Measurements from ENCODE around the gene PRKCA. TPM values are rescaled to one million over a fixed set of nuclear protein-coding genes. Genes with fewer than 3 reads are reported as not detected.

Gene PRKCA
- total RNA-seq, 4 donors from 2014 or later, result 24.5 to 61.9 (median 40.8) TPM

DNA sequence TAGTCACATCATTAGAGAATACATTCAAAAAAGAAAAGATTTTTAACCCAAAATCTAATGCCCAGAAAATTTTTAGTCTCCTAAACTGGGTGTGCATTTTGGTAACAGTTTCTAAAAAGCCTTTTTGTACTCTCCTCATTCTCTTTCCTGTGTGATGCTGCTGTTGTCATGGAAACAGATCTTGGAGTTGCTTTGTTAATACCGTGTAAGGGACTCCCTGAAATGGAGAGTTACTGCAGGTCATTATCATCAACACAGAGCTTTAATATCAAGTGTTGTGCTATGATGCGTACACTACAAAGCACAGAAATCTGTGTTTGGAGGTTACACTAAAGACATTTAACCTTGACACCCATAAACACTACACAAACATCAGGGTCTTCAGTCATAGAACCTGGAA lies 216.3 kb downstream of the PRKCA start:
- Histone ChIP-seq H3K9me3 (no peaks in the 10 kb centered on the region), H3K27ac (replicated peaks in 1 of 4) (no peak overlapping the region), H3K27me3 (no peaks in the 10 kb centered on the region), H3K4me1 (peaks cover 17 to 66% (median 54%) of the 10 kb centered on the region in 4 donors), H3K36me3 (peaks cover 0 to 5% (median 0%) of the 10 kb centered on the region in 4 donors), H3K4me3 (no peak overlapping the region)
- 61% methylated on average over 2 of the region's 2 CpGs for WGBS
- intact Hi-C loops (cut with DNase I), result no loop called here
- no peak for DNase-seq (ENCODE audit: extremely low spot score)
- TF ChIP-seq EP300 (IDR thresholded peaks at IDR 0.05), result no peak
- no peak for TF ChIP-seq POLR2A (IDR thresholded peaks at IDR 0.05; ENCODE audit: low read depth)
- no peak for TF ChIP-seq POLR2AphosphoS5 (IDR thresholded peaks at IDR 0.05)
- no peak for TF ChIP-seq CTCF (IDR thresholded peaks at IDR 0.05)

- 93% methylated on average over 3 of the region's 3 CpGs for WGBS
These were observed 216.7 kb downstream of the PRKCA start for GRCh38 chr17:66519154-66519553.

DNA sequence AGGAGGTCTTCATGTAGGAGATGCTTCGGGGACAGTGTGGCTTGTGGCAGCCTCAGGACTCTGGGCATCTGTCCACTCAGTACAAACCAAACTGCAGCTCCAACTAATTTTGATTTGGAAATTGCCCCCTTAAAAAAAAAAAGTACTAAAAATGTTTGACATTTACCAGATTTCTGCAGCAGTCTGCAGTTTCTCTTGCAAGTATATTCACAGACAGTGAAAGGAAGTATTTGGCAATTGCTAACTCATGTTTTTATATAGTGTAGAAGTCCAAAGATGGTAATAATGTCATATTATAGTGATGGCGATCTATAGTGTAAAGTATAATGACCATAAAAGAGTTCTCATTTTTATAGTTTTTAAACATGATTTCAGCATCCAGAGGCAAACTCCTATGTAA lies 218.6 kb downstream of the PRKCA start:
- Histone ChIP-seq H3K36me3 (no peaks in the 10 kb centered on the region), H3K27ac (replicated peaks in 1 of 4) (peak overlapping the region; percentile 48 to 74 (median 60)), H3K4me1 (peaks cover 29 to 90% (median 77%) of the 10 kb centered on the region in 4 donors), H3K27me3 (no peaks in the 10 kb centered on the region), H3K9me3 (no peaks in the 10 kb centered on the region), H3K4me3 (no peak overlapping the region)
- no peak for TF ChIP-seq POLR2A (IDR thresholded peaks at IDR 0.05; ENCODE audit: low read depth)
- TF ChIP-seq CTCF (IDR thresholded peaks at IDR 0.05), result no peak
- TF ChIP-seq POLR2AphosphoS5 (IDR thresholded peaks at IDR 0.05), result no peak
- TF ChIP-seq EP300 (IDR thresholded peaks at IDR 0.05), result no peak
- 61% methylated on average over 2 of the region's 2 CpGs for WGBS
- intact Hi-C loops (cut with DNase I), result no loop called here
- no peak for DNase-seq (ENCODE audit: extremely low spot score)

More at GRCh38 chr17:66519154-66519553, 216.7 kb downstream of the PRKCA start:
- intact Hi-C loops (cut with DNase I), result no loop called here
- no peak for DNase-seq (ENCODE audit: extremely low spot score)
- Histone ChIP-seq H3K27me3 (no peaks in the 10 kb centered on the region), H3K36me3 (peaks cover 0 to 4% (median 0%) of the 10 kb centered on the region in 4 donors), H3K4me1 (peaks cover 22 to 71% (median 59%) of the 10 kb centered on the region in 4 donors), H3K27ac (replicated peaks in 1 of 4) (peak overlapping the region in 1 of 4 donors; percentile 2), H3K4me3 (no peak overlapping the region), H3K9me3 (no peaks in the 10 kb centered on the region)
- TF ChIP-seq EP300 (IDR thresholded peaks at IDR 0.05), result no peak
- no peak for TF ChIP-seq POLR2AphosphoS5 (IDR thresholded peaks at IDR 0.05)
- no peak for TF ChIP-seq POLR2A (IDR thresholded peaks at IDR 0.05; ENCODE audit: low read depth)
- TF ChIP-seq CTCF (IDR thresholded peaks at IDR 0.05), result no peak

DNA sequence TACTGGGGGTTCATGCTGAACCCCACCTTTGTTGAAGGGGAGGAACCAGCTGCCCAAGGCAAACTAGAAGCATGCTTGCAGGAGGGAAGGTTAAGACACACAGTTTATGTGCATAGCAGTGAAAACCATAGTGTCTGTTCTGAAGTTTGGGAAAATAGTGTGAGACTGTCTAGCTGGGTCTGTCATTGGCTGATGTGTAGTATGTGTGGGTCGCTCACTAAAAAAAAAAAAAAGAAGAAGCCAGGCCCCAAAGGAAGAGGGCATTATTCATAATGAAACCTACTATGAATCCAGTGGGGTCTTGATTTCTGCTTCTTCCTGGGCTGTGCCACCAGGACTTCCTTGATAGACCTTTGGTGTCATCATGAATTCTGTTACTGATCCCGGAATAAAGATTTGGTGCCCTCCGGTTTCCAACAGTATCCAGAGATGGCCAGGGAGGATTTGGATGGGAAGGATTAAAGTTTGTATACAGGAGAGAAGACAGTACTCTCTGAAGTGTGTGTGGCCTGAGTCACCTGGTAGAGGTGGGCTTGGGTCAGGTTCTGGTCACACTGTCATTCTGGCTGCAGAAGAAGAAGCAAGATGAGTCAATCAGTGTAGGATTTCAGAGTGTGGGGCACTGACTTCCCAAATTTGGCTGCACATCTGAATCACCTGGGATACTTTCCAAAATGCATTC lies 220.3 kb downstream of the PRKCA start:
- TF ChIP-seq EP300 (IDR thresholded peaks at IDR 0.05) (no peak), POLR2A (IDR thresholded peaks at IDR 0.05; ENCODE audit: low read depth) (no peak), POLR2AphosphoS5 (IDR thresholded peaks at IDR 0.05) (no peak), CTCF (IDR thresholded peaks at IDR 0.05) (no peak)
- H3K4me3 ChIP-seq, result no peak overlapping the region
- H3K27me3 ChIP-seq, result no peaks in the 10 kb centered on the region
- H3K27ac ChIP-seq (replicated peaks in 1 of 4), result peak overlapping the region; percentile 54 to 74 (median 64)
- no peaks in the 10 kb centered on the region for H3K36me3 ChIP-seq
- WGBS, result 86% methylated on average over 3 of the region's 3 CpGs
- no peaks in the 10 kb centered on the region for H3K9me3 ChIP-seq
- no peak for DNase-seq (ENCODE audit: extremely low spot score)
- intact Hi-C loops (cut with DNase I), result no loop called here
- H3K4me1 ChIP-seq, result peaks cover 24 to 90% (median 77%) of the 10 kb centered on the region in 4 donors
